ENCODE measurements around the gene CARD8. TPM values are rescaled to one million over a fixed set of nuclear protein-coding genes. Genes with fewer than 3 reads are reported as not detected.

CARD8 gene
- total RNA-seq, 1 experiment from 2014 or later = 23.0 TPM

DNA sequence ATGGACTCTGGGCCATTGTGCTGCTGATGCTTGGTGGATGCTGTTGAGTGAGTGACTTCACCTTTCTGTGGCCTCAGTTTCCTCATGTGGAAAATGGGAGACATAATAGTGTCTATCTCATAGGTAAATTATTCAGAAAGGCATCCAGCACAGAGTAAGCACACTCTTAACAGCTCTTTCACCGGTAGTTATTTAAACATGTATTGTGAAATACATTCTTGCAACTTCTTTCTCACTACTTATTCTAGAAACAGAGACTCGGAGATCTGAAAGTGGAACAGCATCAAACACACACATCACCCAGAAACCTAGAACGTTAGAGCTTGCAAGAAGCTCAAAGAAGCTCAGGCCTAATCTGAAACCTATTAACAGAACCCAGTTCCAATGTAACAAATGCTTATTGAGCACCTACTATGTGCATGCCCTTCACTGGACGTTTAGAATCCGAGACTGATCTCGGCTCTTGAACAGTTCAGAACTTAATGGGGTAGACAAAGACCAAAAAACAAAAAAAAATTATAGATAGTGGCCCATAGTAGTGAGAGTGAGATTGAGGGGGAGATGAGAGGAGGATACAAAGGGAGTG is 81.2 kb downstream of the CARD8 start (continued):
- TF ChIP-seq, protein P1, sequence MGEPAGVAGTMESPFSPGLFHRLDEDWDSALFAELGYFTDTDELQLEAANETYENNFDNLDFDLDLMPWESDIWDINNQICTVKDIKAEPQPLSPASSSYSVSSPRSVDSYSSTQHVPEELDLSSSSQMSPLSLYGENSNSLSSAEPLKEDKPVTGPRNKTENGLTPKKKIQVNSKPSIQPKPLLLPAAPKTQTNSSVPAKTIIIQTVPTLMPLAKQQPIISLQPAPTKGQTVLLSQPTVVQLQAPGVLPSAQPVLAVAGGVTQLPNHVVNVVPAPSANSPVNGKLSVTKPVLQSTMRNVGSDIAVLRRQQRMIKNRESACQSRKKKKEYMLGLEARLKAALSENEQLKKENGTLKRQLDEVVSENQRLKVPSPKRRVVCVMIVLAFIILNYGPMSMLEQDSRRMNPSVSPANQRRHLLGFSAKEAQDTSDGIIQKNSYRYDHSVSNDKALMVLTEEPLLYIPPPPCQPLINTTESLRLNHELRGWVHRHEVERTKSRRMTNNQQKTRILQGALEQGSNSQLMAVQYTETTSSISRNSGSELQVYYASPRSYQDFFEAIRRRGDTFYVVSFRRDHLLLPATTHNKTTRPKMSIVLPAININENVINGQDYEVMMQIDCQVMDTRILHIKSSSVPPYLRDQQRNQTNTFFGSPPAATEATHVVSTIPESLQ (CRISPR knock-in tag; IDR thresholded peaks at IDR 0.05) = no peak
- TF ChIP-seq ZNF121 (CRISPR knock-in tag; IDR thresholded peaks at IDR 0.05) (no peak), ZNF512 (CRISPR knock-in tag; IDR thresholded peaks at IDR 0.05; ENCODE audit: borderline replicate concordance) (no peak), GTF2I (CRISPR knock-in tag; conservative IDR thresholded peaks at IDR 0.05) (no peak)

GRCh38 chr19:48171710-48172109 is 84.0 kb downstream of the CARD8 start:
- Mint-ChIP-seq H3K27me3 (ENCODE audit: low read depth) (no peaks in the 10 kb centered on the region), H3K4me3 (peak overlapping the region; percentile 91), H3K36me3 (peaks cover 31% of the 10 kb centered on the region), H3K9me3 (no peaks in the 10 kb centered on the region), H3K4me1 (peaks cover 16% of the 10 kb centered on the region), H3K27ac (no peak overlapping the region)
- no peak for ATAC-seq
- no peak for TF ChIP-seq ZNF416 (CRISPR knock-in tag; IDR thresholded peaks at IDR 0.05)
- no peak for TF ChIP-seq ZNF121 (CRISPR knock-in tag; IDR thresholded peaks at IDR 0.05)
- TF ChIP-seq SMAD3 (CRISPR knock-in tag; IDR thresholded peaks at IDR 0.05; ENCODE audit: borderline replicate concordance) = no peak
- no peak for TF ChIP-seq IRF1 (CRISPR knock-in tag; IDR thresholded peaks at IDR 0.05)
- no peak for TF ChIP-seq NFE2L1 (CRISPR knock-in tag; IDR thresholded peaks at IDR 0.05)
- TF ChIP-seq MXD4 (CRISPR knock-in tag; IDR thresholded peaks at IDR 0.05; ENCODE audit: borderline replicate concordance) = no peak
- no peak for TF ChIP-seq ATF1 (CRISPR knock-in tag; IDR thresholded peaks at IDR 0.05)
- TF ChIP-seq ZNF423 (CRISPR knock-in tag; IDR thresholded peaks at IDR 0.05) = no peak
- no peak for TF ChIP-seq EMX1 (CRISPR knock-in tag; IDR thresholded peaks at IDR 0.05)
- TF ChIP-seq E2F1 (CRISPR knock-in tag; IDR thresholded peaks at IDR 0.05) = no peak
- TF ChIP-seq, protein P2, sequence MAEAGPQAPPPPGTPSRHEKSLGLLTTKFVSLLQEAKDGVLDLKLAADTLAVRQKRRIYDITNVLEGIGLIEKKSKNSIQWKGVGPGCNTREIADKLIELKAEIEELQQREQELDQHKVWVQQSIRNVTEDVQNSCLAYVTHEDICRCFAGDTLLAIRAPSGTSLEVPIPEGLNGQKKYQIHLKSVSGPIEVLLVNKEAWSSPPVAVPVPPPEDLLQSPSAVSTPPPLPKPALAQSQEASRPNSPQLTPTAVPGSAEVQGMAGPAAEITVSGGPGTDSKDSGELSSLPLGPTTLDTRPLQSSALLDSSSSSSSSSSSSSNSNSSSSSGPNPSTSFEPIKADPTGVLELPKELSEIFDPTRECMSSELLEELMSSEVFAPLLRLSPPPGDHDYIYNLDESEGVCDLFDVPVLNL (CRISPR knock-in tag; IDR thresholded peaks at IDR 0.05; ENCODE audit: borderline replicate concordance, low read depth) = no peak
- TF ChIP-seq NFATC4 (CRISPR knock-in tag; IDR thresholded peaks at IDR 0.05) = no peak
- ChIA-PET CTCF (interaction anchor here (1.0 to 3.4 kb wide), 3 partner anchors 10 to 27 kb away, joined by 5 to 29 read pairs (median 5); no protein-coding TSS in a partner anchor), POLR2A (interaction anchor here (3.2 kb wide), 1 partner anchor 32 kb away, joined by 13 read pairs; no protein-coding TSS in a partner anchor)
- DNase-seq (ENCODE audit: low spot score) = no peak

- ATAC-seq (no peak; the same call in 1 of the 2 replicates), DNase-seq (ENCODE audit: low spot score) (peak; percentile 20)
- no peaks in the 10 kb centered on the region for H3K27me3 Mint-ChIP-seq (ENCODE audit: low read depth)
- peak overlapping the region; percentile 58 for H3K27ac Mint-ChIP-seq
- peak overlapping the region; percentile 91 for H3K4me3 Mint-ChIP-seq
- peaks cover 27% of the 10 kb centered on the region for H3K36me3 Mint-ChIP-seq
- H3K9me3 Mint-ChIP-seq = no peaks in the 10 kb centered on the region
- ChIA-PET CTCF (interaction anchor here (0.5 to 3.4 kb wide), 8 partner anchors 11 to 321 kb away, joined by 3 to 29 read pairs (median 6); partner anchors contain the start of gene KDELR1), POLR2A (interaction anchor here (0.6 to 3.2 kb wide), 2 partner anchors 33 to 101 kb away, joined by 3 to 13 read pairs; no protein-coding TSS in a partner anchor)
- H3K4me1 Mint-ChIP-seq = peaks cover 16% of the 10 kb centered on the region
- TF ChIP-seq MXD4 (CRISPR knock-in tag; IDR thresholded peaks at IDR 0.05; ENCODE audit: borderline replicate concordance) = no peak
- no peak for TF ChIP-seq ZNF219 (CRISPR knock-in tag; IDR thresholded peaks at IDR 0.05; ENCODE audit: borderline replicate concordance)
- TF ChIP-seq, protein P3, sequence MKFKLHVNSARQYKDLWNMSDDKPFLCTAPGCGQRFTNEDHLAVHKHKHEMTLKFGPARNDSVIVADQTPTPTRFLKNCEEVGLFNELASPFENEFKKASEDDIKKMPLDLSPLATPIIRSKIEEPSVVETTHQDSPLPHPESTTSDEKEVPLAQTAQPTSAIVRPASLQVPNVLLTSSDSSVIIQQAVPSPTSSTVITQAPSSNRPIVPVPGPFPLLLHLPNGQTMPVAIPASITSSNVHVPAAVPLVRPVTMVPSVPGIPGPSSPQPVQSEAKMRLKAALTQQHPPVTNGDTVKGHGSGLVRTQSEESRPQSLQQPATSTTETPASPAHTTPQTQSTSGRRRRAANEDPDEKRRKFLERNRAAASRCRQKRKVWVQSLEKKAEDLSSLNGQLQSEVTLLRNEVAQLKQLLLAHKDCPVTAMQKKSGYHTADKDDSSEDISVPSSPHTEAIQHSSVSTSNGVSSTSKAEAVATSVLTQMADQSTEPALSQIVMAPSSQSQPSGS (CRISPR knock-in tag; IDR thresholded peaks at IDR 0.05; ENCODE audit: borderline replicate concordance, low read depth) = no peak
- TF ChIP-seq MAX (CRISPR knock-in tag; IDR thresholded peaks at IDR 0.05) = peak; percentile 51
Observed at GRCh38 chr19:48170817-48171347, 84.8 kb downstream of the CARD8 start.
